NCI-H345 (cell line): ENCODE data around the gene PSMC5.
"Not testable (repeated sequence)": the region's sequence is repeated elsewhere in the genome, so short reads cannot be mapped to it uniquely, and the experiment has no call there.

Experiments
- DNase-seq: peaks from one replicate; lab custom pipeline; 2025; lab: John Stamatoyannopoulos, UW

Gene PSMC5

GRCh38 chr17:63840591-63841349 lies 13.5 kb downstream of the PSMC5 start:
- DNase-seq, result no peak

GRCh38 chr17:63841350-63842172 lies 14.3 kb downstream of the PSMC5 start:
- DNase-seq, result peak; percentile 35

- peak; percentile 45 for DNase-seq
Observed at GRCh38 chr17:63842173-63842539, 14.9 kb downstream of the PSMC5 start.

GRCh38 chr17:63842540-63843386 lies 15.5 kb downstream of the PSMC5 start, which contains the start of gene SMARCD2:
TSS of gene SMARCD2 (minus strand) at chr17:63842685. CDS start at chr17:63842674, 11 bp downstream.
- DNase-seq, result peak; percentile 98

- DNase-seq, result not testable (repeated sequence)
Observed at GRCh38 chr17:63843387-63843888, 16.2 kb downstream of the PSMC5 start.

GRCh38 chr17:63843910-63844677 lies 16.9 kb downstream of the PSMC5 start:
- no peak for DNase-seq

- DNase-seq, result no peak
Observed at GRCh38 chr17:63845509-63845908, 18.3 kb downstream of the PSMC5 start.

- no peak for DNase-seq
Observed at GRCh38 chr17:63847525-63848249, 20.5 kb downstream of the PSMC5 start.

GRCh38 chr17:63848834-63849689 lies 21.8 kb downstream of the PSMC5 start:
- no peak for DNase-seq

- DNase-seq, result no peak
Observed at GRCh38 chr17:63850401-63850800, 23.2 kb downstream of the PSMC5 start.

- DNase-seq, result no peak
Observed at GRCh38 chr17:63853260-63853659, 26.0 kb downstream of the PSMC5 start.

- no peak for DNase-seq
Observed at GRCh38 chr17:63854709-63855108, 27.5 kb downstream of the PSMC5 start.

- DNase-seq, result no peak
Observed at GRCh38 chr17:63855185-63855584, 28.0 kb downstream of the PSMC5 start.

- not testable (repeated sequence) for DNase-seq
Observed at GRCh38 chr17:63856425-63856824, 29.2 kb downstream of the PSMC5 start.

GRCh38 chr17:63859257-63859656 lies 32.0 kb downstream of the PSMC5 start:
- DNase-seq, result no peak

- DNase-seq, result not testable (repeated sequence)
Observed at GRCh38 chr17:63866625-63867024, 39.4 kb downstream of the PSMC5 start.

- not testable (repeated sequence) for DNase-seq
Observed at GRCh38 chr17:63869491-63870291, 42.5 kb downstream of the PSMC5 start.

GRCh38 chr17:63870292-63870665 lies 43.0 kb downstream of the PSMC5 start:
- DNase-seq, result not testable (repeated sequence)
